ENCODE results near the gene AP3B1.

Gene AP3B1

GRCh38 chr5:78065663-78066062 lies 228.8 kb downstream of the AP3B1 start:
- TF ChIP-seq CTCF (conservative IDR thresholded peaks at IDR 0.05; ENCODE audit: low read depth, low read length): no peak
- no peak for DNase-seq (ENCODE audit: low read depth)

GRCh38 chr5:78064941-78065472 lies 229.5 kb downstream of the AP3B1 start:
- no peak for DNase-seq (ENCODE audit: low read depth)
- no peak for TF ChIP-seq CTCF (conservative IDR thresholded peaks at IDR 0.05; ENCODE audit: low read depth, low read length)
- H3K4me3 ChIP-seq (ENCODE audit: low read depth, low read length): no peak overlapping the region

More at GRCh38 chr5:78065663-78066062, 228.8 kb downstream of the AP3B1 start:
- H3K4me3 ChIP-seq (ENCODE audit: low read depth, low read length): no peak overlapping the region

- no peak for TF ChIP-seq CTCF (conservative IDR thresholded peaks at IDR 0.05; ENCODE audit: low read depth, low read length)
- no peak overlapping the region for H3K4me3 ChIP-seq (ENCODE audit: low read depth, low read length)
- DNase-seq (ENCODE audit: low read depth): no peak
Measured at GRCh38 chr5:78063495-78063894, 231.0 kb downstream of the AP3B1 start.

- no peak for DNase-seq (ENCODE audit: low read depth)
- TF ChIP-seq CTCF (conservative IDR thresholded peaks at IDR 0.05; ENCODE audit: low read depth, low read length): no peak
- H3K4me3 ChIP-seq (ENCODE audit: low read depth, low read length): no peak overlapping the region
Measured at GRCh38 chr5:78062645-78063044, 231.9 kb downstream of the AP3B1 start.

GRCh38 chr5:78060421-78060820 lies 234.1 kb downstream of the AP3B1 start:
- no peak for TF ChIP-seq CTCF (conservative IDR thresholded peaks at IDR 0.05; ENCODE audit: low read depth, low read length)
- DNase-seq (ENCODE audit: low read depth): peak; percentile 74
- no peak overlapping the region for H3K4me3 ChIP-seq (ENCODE audit: low read depth, low read length)

GRCh38 chr5:78058625-78059024 lies 235.9 kb downstream of the AP3B1 start:
- no peak overlapping the region for H3K4me3 ChIP-seq (ENCODE audit: low read depth, low read length)
- TF ChIP-seq CTCF (conservative IDR thresholded peaks at IDR 0.05; ENCODE audit: low read depth, low read length): no peak
- no peak for DNase-seq (ENCODE audit: low read depth)

- no peak overlapping the region for H3K4me3 ChIP-seq (ENCODE audit: low read depth, low read length)
- peak; percentile 42 for DNase-seq (ENCODE audit: low read depth)
- TF ChIP-seq CTCF (conservative IDR thresholded peaks at IDR 0.05; ENCODE audit: low read depth, low read length): peak; percentile 55
Measured at GRCh38 chr5:78056901-78057514, 237.5 kb downstream of the AP3B1 start.
